OCI-LY1 (cell line): ENCODE results near the gene DTNB.

Experiments used
- H2AFZ ChIP-seq: fragments of 200-600 bp; sonication (generic), shearing (Covaris generic); 2 replicates; pipeline ENCODE4 v1.6.0; 2014; ENCODE audit warnings: antibody characterized with exemption, mild to moderate bottlenecking, low read length
- H3F3A ChIP-seq: fragments of 200-600 bp; sonication (generic), shearing (Covaris generic); 2 replicates; pipeline ENCODE4 v1.6.0; 2014; ENCODE audit warnings: mild to moderate bottlenecking, antibody characterized with exemption, low read length, moderate library complexity; ENCODE audit not compliant: insufficient read depth
- H3K27ac ChIP-seq: fragments of 200-600 bp; sonication (generic); 2 replicates; pipeline ENCODE4 v1.5.1; 2014; ENCODE audit warnings: low read length, mixed run types, mild to moderate bottlenecking, low read depth; ENCODE audit not compliant: poor library complexity, severe bottlenecking
- H3K27me3 ChIP-seq: fragments of 200-600 bp; sonication (generic); 2 replicates; pipeline ENCODE4 v1.6.0; 2014; ENCODE audit warnings: antibody characterized with exemption, mild to moderate bottlenecking, low read length, moderate library complexity; ENCODE audit not compliant: insufficient read depth
- H3K36me3 ChIP-seq: fragments of 200-600 bp; sonication (generic); 2 replicates; pipeline ENCODE4 v1.6.1; 2014; ENCODE audit warnings: mild to moderate bottlenecking, antibody characterized with exemption, low read length, moderate library complexity, mixed read lengths; ENCODE audit not compliant: insufficient read depth
- H3K4me1 ChIP-seq: fragments of 200-600 bp; sonication (generic); 2 replicates; pipeline ENCODE4 v1.5.1; 2014; ENCODE audit warnings: mild to moderate bottlenecking, low read length, moderate library complexity; ENCODE audit not compliant: insufficient read depth, severe bottlenecking
- H3K4me2 ChIP-seq: fragments of 200-600 bp; sonication (generic), shearing (Covaris generic); 2 replicates; pipeline ENCODE4 v1.6.1; 2014; ENCODE audit warnings: low read length
- H3K4me3 ChIP-seq: fragments of 200-600 bp; sonication (generic); 2 replicates; pipeline ENCODE4 v1.5.1; 2014; ENCODE audit warnings: low read length, low read depth, mild to moderate bottlenecking, mixed read lengths; ENCODE audit not compliant: poor library complexity, severe bottlenecking
- H3K79me2 ChIP-seq: fragments of 200-600 bp; shearing (Covaris generic); 2 replicates; pipeline ENCODE4 v1.6.1; 2016; ENCODE audit warnings: mixed run types, low read length, mixed read lengths; ENCODE audit not compliant: insufficient read depth
- H3K9ac ChIP-seq: fragments of 200-600 bp; sonication (generic), shearing (Covaris generic); 2 replicates; pipeline ENCODE4 v1.6.1; 2014; ENCODE audit warnings: mild to moderate bottlenecking, low read length, mixed read lengths
- H3K9me2 ChIP-seq: fragments of 200-600 bp; sonication (generic), shearing (Covaris generic); 2 replicates; pipeline ENCODE4 v1.6.1; 2014; ENCODE audit warnings: low read depth, mild to moderate bottlenecking, low read length, mixed read lengths
- H3K9me3 ChIP-seq: fragments of 200-600 bp; shearing (Covaris generic); 2 replicates; pipeline ENCODE4 v1.6.1; 2014; ENCODE audit warnings: low read length, mixed read lengths
- H4K20me1 ChIP-seq: fragments of 200-600 bp; sonication (generic), shearing (Covaris generic); 2 replicates; pipeline ENCODE4 v1.6.0; 2016; ENCODE audit warnings: mild to moderate bottlenecking, low read length; ENCODE audit not compliant: insufficient read depth
- CTCF ChIP-seq: fragments of 200-600 bp; sonication (generic), shearing (Covaris generic); IDR thresholded peaks from 2 replicates; pipeline ENCODE4 v1.5.1; 2017; ENCODE audit warnings: mild to moderate bottlenecking, antibody characterized with exemption, low read length, moderate library complexity, mixed read lengths
- EZH2 ChIP-seq: fragments of 200-600 bp; sonication (generic), shearing (Covaris generic); IDR thresholded peaks from 2 replicates; pipeline ENCODE4 v1.8.0; 2017; ENCODE audit warnings: borderline replicate concordance, mixed run types, mild to moderate bottlenecking, antibody characterized with exemption, low read length, moderate library complexity, mixed read lengths

DTNB gene

GRCh38 chr2:25328152-25329085 lies 345.0 kb downstream of the DTNB start:
- Histone ChIP-seq H3K79me2 (no peaks in the 10 kb centered on the region), H3K4me2 (no peak overlapping the region), H3K27me3 (peaks cover 25% of the 10 kb centered on the region; the same call in 1 of the 2 replicates), H4K20me1 (no peaks in the 10 kb centered on the region), H3K4me1 (no peaks in the 10 kb centered on the region), H3K27ac (no peak overlapping the region), H3K9me2 (no peaks in the 10 kb centered on the region), H3F3A (no peaks in the 10 kb centered on the region), H2AFZ (no peak overlapping the region), H3K9me3 (peaks cover 13% of the 10 kb centered on the region), H3K9ac (no peak overlapping the region), H3K4me3 (no peak overlapping the region), H3K36me3 (no peaks in the 10 kb centered on the region; the same call in 1 of the 2 replicates)
- TF ChIP-seq EZH2 (no peak), CTCF (no peak)
